ENCODE results near the gene SZT2. TPM values are rescaled to one million over a fixed set of nuclear protein-coding genes. Genes with fewer than 3 reads are reported as not detected.

SZT2 gene
- total and polyA plus RNA-seq, 2 donors: 8.8 to 19.9 TPM

DNA sequence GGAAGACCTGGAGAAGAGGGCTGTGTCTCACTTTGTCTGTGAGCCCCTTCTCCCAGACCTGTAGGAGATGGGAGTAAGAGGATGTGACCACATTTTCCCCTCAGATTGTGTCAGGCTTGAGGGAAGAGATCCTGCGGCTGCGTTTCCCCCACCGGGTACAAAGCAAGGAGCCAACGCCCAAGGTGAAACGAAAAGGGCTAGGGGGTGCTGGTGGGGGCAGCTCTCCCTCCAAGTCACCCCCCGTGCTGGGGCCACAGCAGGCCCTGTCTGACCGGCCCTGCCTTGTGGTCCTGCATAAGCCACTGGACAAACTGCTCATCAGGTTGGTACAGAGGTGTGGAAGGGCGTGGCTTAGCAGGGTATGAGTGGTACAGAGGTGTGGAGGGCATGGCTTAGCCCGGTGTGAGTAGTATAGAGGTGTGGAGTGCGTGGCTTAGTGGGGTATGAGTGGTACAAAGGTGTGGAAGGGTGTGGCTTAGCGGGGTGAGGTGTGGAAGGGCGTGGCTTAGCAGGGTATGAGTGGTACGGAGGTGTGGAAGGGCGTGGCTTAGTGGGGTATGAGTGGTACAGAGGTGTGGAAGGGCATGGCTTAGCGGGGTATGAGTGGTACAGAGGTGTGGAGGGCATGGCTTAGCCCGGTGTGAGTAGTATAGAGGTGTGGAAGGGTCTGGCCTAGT is 33.4 kb downstream of the SZT2 start:
- Histone ChIP-seq H3K9me3 (ENCODE audit: control insufficient read depth in 2 of 2, insufficient read depth in 1 of 2, low read length in 1 of 2) (no peaks in the 10 kb centered on the region), H3K4me1 (ENCODE audit: control insufficient read depth in 2 of 2, insufficient read depth in 2 of 2, low read length in 2 of 2) (no peaks in the 10 kb centered on the region), H3K27ac (ENCODE audit: low read depth in 1 of 2, low read length in 1 of 2) (no peak overlapping the region), H3K27me3 (ENCODE audit: control insufficient read depth in 2 of 2, insufficient read depth in 1 of 2, low read length in 1 of 2) (no peaks in the 10 kb centered on the region), H3K36me3 (ENCODE audit: control insufficient read depth in 2 of 2, insufficient read depth in 2 of 2, low read length in 1 of 2) (peaks cover 92 to 98% of the 10 kb centered on the region in 2 donors), H3K4me3 (ENCODE audit: low read length in 2 of 2) (no peak overlapping the region)
- DNase-seq (ENCODE audit: low read depth in 6 of 9, low spot score in 9 of 9): no peak
- WGBS: 99% methylated on average over 16 of the region's 16 CpGs

DNA sequence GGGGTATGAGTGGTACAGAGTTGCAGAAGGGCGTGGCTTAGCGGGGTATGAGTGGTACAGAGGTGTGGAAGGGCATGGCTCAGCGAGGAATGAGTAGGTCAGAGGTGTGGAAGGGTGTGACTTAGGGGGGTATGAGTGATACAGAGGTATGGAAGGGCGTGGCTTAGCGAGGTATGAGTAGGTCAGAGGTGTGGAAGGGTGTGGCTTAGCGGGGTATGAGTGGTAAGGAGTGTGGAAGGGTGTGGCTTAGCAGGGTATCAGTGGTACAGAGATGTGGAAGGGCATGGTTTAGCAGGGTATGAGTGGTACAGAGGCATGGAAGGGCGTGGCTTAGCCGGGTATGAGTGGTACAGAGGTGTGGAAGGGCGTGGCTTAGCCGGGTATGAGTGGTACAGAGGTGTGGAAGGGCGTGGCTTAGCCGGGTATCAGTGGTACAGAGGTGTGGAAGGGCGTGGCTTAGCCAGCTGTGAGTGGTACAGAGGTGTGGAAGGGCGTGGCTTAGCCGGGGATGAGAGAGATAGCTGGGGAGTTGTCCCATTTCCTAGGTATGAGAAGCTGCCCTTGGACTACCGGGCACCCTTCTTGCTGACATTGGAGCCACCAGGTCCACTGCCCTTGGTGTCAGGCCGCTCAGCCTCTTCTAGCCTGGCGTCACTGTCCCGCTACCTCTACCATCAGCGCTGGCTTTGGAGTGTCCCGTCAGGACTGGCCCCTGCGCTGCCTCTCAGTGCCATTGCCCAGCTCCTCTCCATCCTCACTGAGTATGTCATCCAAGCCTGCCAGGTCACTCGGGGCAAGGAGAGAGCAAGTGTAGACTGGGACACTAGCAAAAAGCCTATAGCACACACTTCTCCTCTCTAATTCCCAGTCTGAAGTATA is 34.2 kb downstream of the SZT2 start:
- Histone ChIP-seq H3K9me3 (ENCODE audit: control insufficient read depth in 2 of 2, insufficient read depth in 1 of 2, low read length in 1 of 2) (no peaks in the 10 kb centered on the region), H3K4me1 (ENCODE audit: control insufficient read depth in 2 of 2, insufficient read depth in 2 of 2, low read length in 2 of 2) (no peaks in the 10 kb centered on the region), H3K27me3 (ENCODE audit: control insufficient read depth in 2 of 2, insufficient read depth in 1 of 2, low read length in 1 of 2) (no peaks in the 10 kb centered on the region), H3K4me3 (ENCODE audit: low read length in 2 of 2) (no peak overlapping the region), H3K27ac (ENCODE audit: low read depth in 1 of 2, low read length in 1 of 2) (no peak overlapping the region), H3K36me3 (ENCODE audit: control insufficient read depth in 2 of 2, insufficient read depth in 2 of 2, low read length in 1 of 2) (peaks cover 91 to 99% of the 10 kb centered on the region in 2 donors)
- DNase-seq (ENCODE audit: low read depth in 6 of 9, low spot score in 9 of 9): no peak
- 99% methylated on average over 23 of the region's 23 CpGs for WGBS

DNA sequence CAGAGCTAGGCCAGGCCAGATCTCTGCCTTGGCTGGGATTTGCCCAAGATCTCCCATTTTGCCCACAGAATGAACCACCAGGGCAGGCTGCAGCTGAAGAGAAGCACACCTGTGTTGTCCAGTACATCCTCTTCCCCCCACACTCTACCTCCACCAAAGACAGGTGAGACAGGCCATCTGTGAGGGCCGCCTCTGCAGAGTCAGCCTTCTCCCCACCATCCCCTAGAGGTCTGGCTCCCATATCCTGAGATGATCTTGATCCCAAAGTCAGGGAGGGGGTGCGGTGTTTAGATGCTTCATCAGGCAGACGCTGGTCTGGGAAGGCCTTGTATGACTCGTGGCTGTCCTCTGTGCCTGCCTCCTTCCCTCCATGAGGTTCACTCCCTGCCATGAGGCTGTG is 35.3 kb downstream of the SZT2 start:
- H3K4me1 ChIP-seq (ENCODE audit: control insufficient read depth in 2 of 2, insufficient read depth in 2 of 2, low read length in 2 of 2): no peaks in the 10 kb centered on the region
- H3K4me3 ChIP-seq (ENCODE audit: low read length in 2 of 2): no peak overlapping the region
- DNase-seq (ENCODE audit: low read depth in 6 of 9, low spot score in 9 of 9): no peak
- no peaks in the 10 kb centered on the region for H3K27me3 ChIP-seq (ENCODE audit: control insufficient read depth in 2 of 2, insufficient read depth in 1 of 2, low read length in 1 of 2)
- no peaks in the 10 kb centered on the region for H3K9me3 ChIP-seq (ENCODE audit: control insufficient read depth in 2 of 2, insufficient read depth in 1 of 2, low read length in 1 of 2)
- H3K36me3 ChIP-seq (ENCODE audit: control insufficient read depth in 2 of 2, insufficient read depth in 2 of 2, low read length in 1 of 2): peaks cover 91 to 99% of the 10 kb centered on the region in 2 donors
- H3K27ac ChIP-seq (ENCODE audit: low read depth in 1 of 2, low read length in 1 of 2): no peak overlapping the region
- WGBS: 98% methylated on average over 4 of the region's 4 CpGs

DNA sequence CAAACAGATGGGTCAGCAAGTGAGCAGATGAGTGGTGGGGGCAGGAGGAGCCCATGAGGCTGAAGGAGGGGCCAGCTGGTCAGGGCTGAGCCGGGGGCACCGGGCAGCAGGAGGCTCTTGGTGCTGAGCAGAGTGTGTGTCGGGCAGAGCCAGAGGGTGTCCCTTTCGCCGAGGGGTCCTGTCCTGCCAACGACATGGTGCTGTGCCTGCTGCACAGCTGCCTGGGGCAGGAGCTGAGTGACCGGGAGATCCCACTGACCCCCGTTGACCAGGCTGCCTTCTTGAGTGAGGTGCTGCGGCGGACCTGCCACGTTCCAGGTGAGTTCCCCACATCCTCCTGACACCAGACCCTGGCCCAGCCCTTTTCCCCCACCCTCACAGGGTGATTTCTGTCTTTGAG is 36.5 kb downstream of the SZT2 start:
- Histone ChIP-seq H3K4me3 (ENCODE audit: low read length in 2 of 2) (no peak overlapping the region), H3K4me1 (ENCODE audit: control insufficient read depth in 2 of 2, insufficient read depth in 2 of 2, low read length in 2 of 2) (no peaks in the 10 kb centered on the region), H3K27ac (ENCODE audit: low read depth in 1 of 2, low read length in 1 of 2) (no peak overlapping the region), H3K27me3 (ENCODE audit: control insufficient read depth in 2 of 2, insufficient read depth in 1 of 2, low read length in 1 of 2) (no peaks in the 10 kb centered on the region), H3K36me3 (ENCODE audit: control insufficient read depth in 2 of 2, insufficient read depth in 2 of 2, low read length in 1 of 2) (peaks cover 90 to 99% of the 10 kb centered on the region in 2 donors), H3K9me3 (ENCODE audit: control insufficient read depth in 2 of 2, insufficient read depth in 1 of 2, low read length in 1 of 2) (no peaks in the 10 kb centered on the region)
- DNase-seq (ENCODE audit: low read depth in 6 of 9, low spot score in 9 of 9): no peak
- 94% methylated on average over 11 of the region's 11 CpGs for WGBS

DNA sequence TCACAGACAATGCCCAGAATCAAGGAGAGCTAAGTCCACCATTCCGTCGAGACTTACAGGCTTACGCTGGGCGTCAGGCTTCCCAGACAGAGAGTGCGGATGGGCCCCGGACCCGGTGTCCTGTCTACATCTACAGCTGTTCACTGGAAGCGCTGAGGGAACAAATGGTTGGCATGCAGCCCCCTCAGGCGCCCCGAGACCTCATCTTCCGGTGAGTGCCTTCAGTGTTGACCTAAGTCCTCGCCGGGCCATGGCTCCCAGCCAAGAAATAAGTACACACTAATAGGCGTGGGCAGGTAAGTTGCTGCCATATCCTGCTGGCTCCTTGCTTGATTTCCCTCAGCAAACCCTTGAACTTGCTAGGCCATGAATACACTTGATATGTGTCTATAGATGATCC is 37.8 kb downstream of the SZT2 start:
- H3K9me3 ChIP-seq (ENCODE audit: control insufficient read depth in 2 of 2, insufficient read depth in 1 of 2, low read length in 1 of 2): no peaks in the 10 kb centered on the region
- peaks cover 91 to 99% of the 10 kb centered on the region in 2 donors for H3K36me3 ChIP-seq (ENCODE audit: control insufficient read depth in 2 of 2, insufficient read depth in 2 of 2, low read length in 1 of 2)
- 96% methylated on average over 14 of the region's 14 CpGs for WGBS
- H3K4me1 ChIP-seq (ENCODE audit: control insufficient read depth in 2 of 2, insufficient read depth in 2 of 2, low read length in 2 of 2): no peaks in the 10 kb centered on the region
- no peak overlapping the region for H3K27ac ChIP-seq (ENCODE audit: low read depth in 1 of 2, low read length in 1 of 2)
- no peak overlapping the region for H3K4me3 ChIP-seq (ENCODE audit: low read length in 2 of 2)
- DNase-seq (ENCODE audit: low read depth in 6 of 9, low spot score in 9 of 9): no peak
- no peaks in the 10 kb centered on the region for H3K27me3 ChIP-seq (ENCODE audit: control insufficient read depth in 2 of 2, insufficient read depth in 1 of 2, low read length in 1 of 2)

DNA sequence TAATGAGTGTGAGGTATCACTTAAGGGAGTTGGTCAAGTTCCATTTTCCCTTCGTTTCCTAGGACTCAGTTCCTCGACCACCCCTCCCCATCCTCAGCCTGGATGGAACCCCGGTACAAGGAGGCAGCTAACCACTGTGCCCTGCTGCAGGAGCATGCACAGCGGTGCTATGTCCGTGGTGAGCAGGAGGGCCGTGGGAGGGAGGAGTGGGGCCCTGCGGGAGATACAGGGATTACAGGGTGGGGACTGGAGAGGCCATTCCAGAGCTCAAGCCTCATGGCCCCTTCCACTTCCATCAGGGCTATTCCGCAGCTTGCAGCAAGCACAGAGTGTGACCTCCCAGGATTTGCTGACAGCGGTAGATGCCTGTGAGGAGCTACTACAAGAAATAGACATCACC is 38.2 kb downstream of the SZT2 start:
- no peak overlapping the region for H3K27ac ChIP-seq (ENCODE audit: low read depth in 1 of 2, low read length in 1 of 2)
- H3K4me3 ChIP-seq (ENCODE audit: low read length in 2 of 2): no peak overlapping the region
- no peaks in the 10 kb centered on the region for H3K4me1 ChIP-seq (ENCODE audit: control insufficient read depth in 2 of 2, insufficient read depth in 2 of 2, low read length in 2 of 2)
- 97% methylated on average over 9 of the region's 9 CpGs for WGBS
- H3K36me3 ChIP-seq (ENCODE audit: control insufficient read depth in 2 of 2, insufficient read depth in 2 of 2, low read length in 1 of 2): peaks cover 92 to 99% of the 10 kb centered on the region in 2 donors
- H3K9me3 ChIP-seq (ENCODE audit: control insufficient read depth in 2 of 2, insufficient read depth in 1 of 2, low read length in 1 of 2): no peaks in the 10 kb centered on the region
- H3K27me3 ChIP-seq (ENCODE audit: control insufficient read depth in 2 of 2, insufficient read depth in 1 of 2, low read length in 1 of 2): no peaks in the 10 kb centered on the region
- no peak for DNase-seq (ENCODE audit: low read depth in 6 of 9, low spot score in 9 of 9)

DNA sequence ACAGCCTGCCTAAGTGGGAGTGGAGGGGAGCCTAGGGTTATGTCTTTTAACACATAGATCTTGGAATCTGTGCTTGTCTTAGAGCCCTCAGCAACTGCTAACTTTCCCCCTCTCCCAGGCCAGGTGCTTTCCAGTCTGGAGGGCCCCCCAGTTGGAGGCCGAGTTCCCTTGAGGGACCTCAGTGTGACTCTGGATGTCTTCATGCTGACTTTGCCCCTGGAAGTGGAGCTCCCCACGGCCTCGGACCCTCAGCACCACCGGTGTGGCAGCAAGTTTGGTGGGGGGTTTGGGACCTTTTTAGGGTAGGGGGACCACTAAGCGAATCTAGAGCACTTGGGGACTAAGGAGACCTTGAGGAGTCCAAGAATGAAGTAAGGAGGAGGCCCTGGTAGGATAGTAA is 41.1 kb downstream of the SZT2 start:
- no peak overlapping the region for H3K27ac ChIP-seq (ENCODE audit: low read depth in 1 of 2, low read length in 1 of 2)
- 98% methylated on average over 5 of the region's 5 CpGs for WGBS
- H3K9me3 ChIP-seq (ENCODE audit: control insufficient read depth in 2 of 2, insufficient read depth in 1 of 2, low read length in 1 of 2): no peaks in the 10 kb centered on the region
- no peak for DNase-seq (ENCODE audit: low read depth in 6 of 9, low spot score in 9 of 9)
- no peaks in the 10 kb centered on the region for H3K4me1 ChIP-seq (ENCODE audit: control insufficient read depth in 2 of 2, insufficient read depth in 2 of 2, low read length in 2 of 2)
- H3K27me3 ChIP-seq (ENCODE audit: control insufficient read depth in 2 of 2, insufficient read depth in 1 of 2, low read length in 1 of 2): no peaks in the 10 kb centered on the region
- H3K36me3 ChIP-seq (ENCODE audit: control insufficient read depth in 2 of 2, insufficient read depth in 2 of 2, low read length in 1 of 2): peaks cover 93 to 95% of the 10 kb centered on the region in 2 donors
- H3K4me3 ChIP-seq (ENCODE audit: low read length in 2 of 2): no peak overlapping the region

DNA sequence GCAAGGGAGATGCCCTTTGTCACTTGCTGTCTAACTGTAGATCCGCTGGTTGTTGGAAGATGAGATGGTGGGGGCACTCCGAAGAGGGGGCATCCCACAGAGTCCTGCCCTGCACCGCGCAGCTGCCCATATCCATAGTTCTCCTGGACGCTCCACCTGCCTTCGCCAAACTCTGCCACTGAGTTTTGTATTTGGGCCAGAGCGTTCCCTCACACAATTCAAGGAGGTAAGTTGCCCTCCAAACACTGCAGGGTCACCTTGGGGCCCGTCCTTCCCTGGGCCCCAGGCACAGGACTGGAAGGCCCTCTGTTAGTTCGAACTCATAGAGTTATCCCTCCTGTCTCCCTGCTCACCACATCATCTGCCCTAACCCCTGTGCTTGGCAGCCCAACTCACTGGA is 42.0 kb downstream of the SZT2 start:
- Histone ChIP-seq H3K27me3 (ENCODE audit: control insufficient read depth in 2 of 2, insufficient read depth in 1 of 2, low read length in 1 of 2) (no peaks in the 10 kb centered on the region), H3K36me3 (ENCODE audit: control insufficient read depth in 2 of 2, insufficient read depth in 2 of 2, low read length in 1 of 2) (peaks cover 93 to 95% of the 10 kb centered on the region in 2 donors), H3K4me3 (ENCODE audit: low read length in 2 of 2) (no peak overlapping the region), H3K27ac (ENCODE audit: low read depth in 1 of 2, low read length in 1 of 2) (no peak overlapping the region), H3K4me1 (ENCODE audit: control insufficient read depth in 2 of 2, insufficient read depth in 2 of 2, low read length in 2 of 2) (no peaks in the 10 kb centered on the region), H3K9me3 (ENCODE audit: control insufficient read depth in 2 of 2, insufficient read depth in 1 of 2, low read length in 1 of 2) (no peaks in the 10 kb centered on the region)
- 97% methylated on average over 9 of the region's 9 CpGs for WGBS
- no peak for DNase-seq (ENCODE audit: low read depth in 6 of 9, low spot score in 9 of 9)

DNA sequence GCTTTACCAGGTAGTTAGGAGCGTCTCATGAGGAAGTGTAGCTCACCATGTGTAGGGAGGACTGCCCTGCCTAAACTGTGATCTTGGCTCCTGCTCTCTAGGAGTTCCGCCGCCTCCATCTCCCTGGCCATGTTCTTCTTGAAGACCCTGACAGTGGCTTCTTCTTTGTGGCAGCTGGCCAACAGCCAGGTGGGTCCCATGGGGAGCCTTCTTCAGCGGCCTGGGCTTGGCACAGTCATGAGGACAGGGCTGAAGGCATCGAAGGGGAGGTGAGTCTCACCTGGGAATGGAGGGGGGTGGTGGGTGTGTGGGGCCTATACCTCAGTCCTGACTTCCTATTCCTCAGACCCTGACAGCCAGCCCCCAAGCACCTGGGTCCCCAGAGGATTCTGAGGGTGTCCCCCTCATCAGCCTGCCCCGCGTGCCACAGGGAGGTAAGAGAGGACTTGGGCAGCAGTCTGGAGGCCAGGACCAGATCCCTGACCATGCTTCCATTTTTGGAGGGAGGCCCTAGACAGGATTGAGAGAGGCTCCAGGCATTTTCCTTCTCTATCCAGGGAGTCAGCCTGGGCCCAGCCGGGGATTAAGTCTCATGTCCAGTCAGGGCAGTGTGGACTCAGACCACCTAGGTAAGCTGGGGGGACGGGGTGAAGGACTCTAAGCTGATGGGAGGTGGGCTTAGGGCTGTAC is 42.6 kb downstream of the SZT2 start:
- Histone ChIP-seq H3K27me3 (ENCODE audit: control insufficient read depth in 2 of 2, insufficient read depth in 1 of 2, low read length in 1 of 2) (no peaks in the 10 kb centered on the region), H3K4me3 (ENCODE audit: low read length in 2 of 2) (no peak overlapping the region), H3K4me1 (ENCODE audit: control insufficient read depth in 2 of 2, insufficient read depth in 2 of 2, low read length in 2 of 2) (no peaks in the 10 kb centered on the region), H3K36me3 (ENCODE audit: control insufficient read depth in 2 of 2, insufficient read depth in 2 of 2, low read length in 1 of 2) (peaks cover 89 to 91% of the 10 kb centered on the region in 2 donors), H3K27ac (ENCODE audit: low read depth in 1 of 2, low read length in 1 of 2) (no peak overlapping the region), H3K9me3 (ENCODE audit: control insufficient read depth in 2 of 2, insufficient read depth in 1 of 2, low read length in 1 of 2) (no peaks in the 10 kb centered on the region)
- DNase-seq (ENCODE audit: low read depth in 6 of 9, low spot score in 9 of 9): no peak
- WGBS: 98% methylated on average over 9 of the region's 9 CpGs
